MM.1S (cell line): ENCODE data around the gene TJAP1.

Source experiments
- DNase-seq: peaks from one replicate; pipeline ENCODE4 v3.0.0-alpha.2; 2015
- H2AFZ ChIP-seq: fragments of 300-600 bp; sonication (generic); 2 replicates; pipeline ENCODE4 v1.6.0; 2016; ENCODE audit warnings: antibody characterized with exemption, low read length
- H3F3A ChIP-seq: fragments of 300-600 bp; sonication (generic); 2 replicates; pipeline ENCODE4 v1.6.1; 2016; ENCODE audit warnings: mild to moderate bottlenecking, antibody characterized with exemption, low read length, moderate library complexity, mixed read lengths; ENCODE audit not compliant: insufficient read depth
- H3K27ac ChIP-seq: fragments of 300-600 bp; sonication (generic); 2 replicates; pipeline ENCODE4 v1.5.1; 2016; ENCODE audit warnings: mild to moderate bottlenecking, low read length
- H3K27me3 ChIP-seq: fragments of 300-600 bp; sonication (generic); replicated peaks from 2 replicates; pipeline ENCODE4 v1.6.0; 2016; ENCODE audit warnings: low read length; ENCODE audit not compliant: insufficient read depth
- H3K36me3 ChIP-seq: fragments of 300-600 bp; sonication (generic); replicated peaks from 2 replicates; pipeline ENCODE4 v1.6.1; 2016; ENCODE audit warnings: mild to moderate bottlenecking, low read length, mixed read lengths; ENCODE audit not compliant: insufficient read depth
- H3K4me1 ChIP-seq: fragments of 300-600 bp; sonication (generic); 2 replicates; pipeline ENCODE4 v1.6.1; 2016; ENCODE audit warnings: low read length, mixed read lengths
- H3K4me2 ChIP-seq: fragments of 300-600 bp; sonication (generic); 2 replicates; pipeline ENCODE4 v1.6.0; 2016; ENCODE audit warnings: low read depth, low read length
- H3K4me3 ChIP-seq: fragments of 300-600 bp; sonication (generic); 2 replicates; pipeline ENCODE4 v1.5.1; 2016; ENCODE audit warnings: low read length, mixed read lengths
- H3K79me2 ChIP-seq: fragments of 300-600 bp; sonication (generic); 2 replicates; pipeline ENCODE4 v1.6.1; 2016; ENCODE audit warnings: mixed run types, low read length, mixed read lengths
- H3K9ac ChIP-seq: fragments of 300-600 bp; sonication (generic); 2 replicates; pipeline ENCODE4 v1.6.1; 2016; ENCODE audit warnings: low read length, mixed read lengths
- H3K9me2 ChIP-seq: fragments of 300-600 bp; sonication (generic); replicated peaks from 2 replicates; pipeline ENCODE4 v1.6.1; 2016; ENCODE audit warnings: mild to moderate bottlenecking, low read length, mixed read lengths; ENCODE audit not compliant: insufficient read depth
- H3K9me3 ChIP-seq: fragments of 300-600 bp; sonication (generic); replicated peaks from 2 replicates; pipeline ENCODE4 v1.6.1; 2016; ENCODE audit warnings: mild to moderate bottlenecking, low read length, mixed read lengths; ENCODE audit not compliant: insufficient read depth
- H4K20me1 ChIP-seq: fragments of 300-600 bp; sonication (generic); 2 replicates; pipeline ENCODE4 v1.6.1; 2016; ENCODE audit warnings: mild to moderate bottlenecking, low read length, moderate library complexity, mixed read lengths; ENCODE audit not compliant: insufficient read depth
- EZH2 ChIP-seq: fragments of 300-600 bp; sonication (generic); optimal IDR thresholded peaks from 2 replicates; pipeline ENCODE3; 2017; ENCODE audit warnings: low read depth, mild to moderate bottlenecking, antibody characterized with exemption, low read length, mixed read lengths
- EZH2phosphoT487 ChIP-seq: fragments of 300-600 bp; sonication (generic); IDR thresholded peaks from 2 replicates; pipeline ENCODE4 v1.6.1; 2018; ENCODE audit warnings: antibody characterized with exemption, low read length
- TF ChIP-seq, protein P1 (sequence below): fragments of 300-600 bp; sonication (generic); IDR thresholded peaks from 2 replicates; pipeline ENCODE4 v1.5.1; 2016; ENCODE audit warnings: antibody characterized with exemption, low read length, mixed read lengths

Gene TJAP1

GRCh38 chr6:43489277-43490072 lies 12.1 kb downstream of the TJAP1 start:
- Histone ChIP-seq H3K27ac (no peak overlapping the region), H3K4me1 (no peaks in the 10 kb centered on the region), H4K20me1 (no peaks in the 10 kb centered on the region), H3K79me2 (peaks cover 35% of the 10 kb centered on the region), H3K9me3 (no peaks in the 10 kb centered on the region), H3F3A (no peaks in the 10 kb centered on the region), H3K9me2 (no peaks in the 10 kb centered on the region), H3K4me2 (no peak overlapping the region), H3K27me3 (no peaks in the 10 kb centered on the region), H3K9ac (no peak overlapping the region), H3K4me3 (no peak overlapping the region), H2AFZ (no peak overlapping the region), H3K36me3 (no peaks in the 10 kb centered on the region)
- no peak for DNase-seq
- no peak for TF ChIP-seq EZH2phosphoT487
- TF ChIP-seq, protein P1, sequence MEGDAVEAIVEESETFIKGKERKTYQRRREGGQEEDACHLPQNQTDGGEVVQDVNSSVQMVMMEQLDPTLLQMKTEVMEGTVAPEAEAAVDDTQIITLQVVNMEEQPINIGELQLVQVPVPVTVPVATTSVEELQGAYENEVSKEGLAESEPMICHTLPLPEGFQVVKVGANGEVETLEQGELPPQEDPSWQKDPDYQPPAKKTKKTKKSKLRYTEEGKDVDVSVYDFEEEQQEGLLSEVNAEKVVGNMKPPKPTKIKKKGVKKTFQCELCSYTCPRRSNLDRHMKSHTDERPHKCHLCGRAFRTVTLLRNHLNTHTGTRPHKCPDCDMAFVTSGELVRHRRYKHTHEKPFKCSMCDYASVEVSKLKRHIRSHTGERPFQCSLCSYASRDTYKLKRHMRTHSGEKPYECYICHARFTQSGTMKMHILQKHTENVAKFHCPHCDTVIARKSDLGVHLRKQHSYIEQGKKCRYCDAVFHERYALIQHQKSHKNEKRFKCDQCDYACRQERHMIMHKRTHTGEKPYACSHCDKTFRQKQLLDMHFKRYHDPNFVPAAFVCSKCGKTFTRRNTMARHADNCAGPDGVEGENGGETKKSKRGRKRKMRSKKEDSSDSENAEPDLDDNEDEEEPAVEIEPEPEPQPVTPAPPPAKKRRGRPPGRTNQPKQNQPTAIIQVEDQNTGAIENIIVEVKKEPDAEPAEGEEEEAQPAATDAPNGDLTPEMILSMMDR, result no peak
- TF ChIP-seq EZH2, result no peak

- H3K79me2 ChIP-seq, result peaks cover 30% of the 10 kb centered on the region
- no peaks in the 10 kb centered on the region for H3F3A ChIP-seq
- no peak overlapping the region for H3K9ac ChIP-seq
- H4K20me1 ChIP-seq, result no peaks in the 10 kb centered on the region
- no peak for DNase-seq
- H3K4me3 ChIP-seq, result no peak overlapping the region
- no peaks in the 10 kb centered on the region for H3K4me1 ChIP-seq
- H3K36me3 ChIP-seq, result no peaks in the 10 kb centered on the region
- H3K9me3 ChIP-seq, result no peaks in the 10 kb centered on the region
- H3K27me3 ChIP-seq, result no peaks in the 10 kb centered on the region
- TF ChIP-seq EZH2phosphoT487 (no peak), EZH2 (no peak)
- TF ChIP-seq, protein P1, result no peak
- no peak overlapping the region for H3K4me2 ChIP-seq
- H3K27ac ChIP-seq, result no peak overlapping the region
- no peaks in the 10 kb centered on the region for H3K9me2 ChIP-seq
- no peak overlapping the region for H2AFZ ChIP-seq
These were observed 13.2 kb downstream of the TJAP1 start for GRCh38 chr6:43490523-43490939.

DNA sequence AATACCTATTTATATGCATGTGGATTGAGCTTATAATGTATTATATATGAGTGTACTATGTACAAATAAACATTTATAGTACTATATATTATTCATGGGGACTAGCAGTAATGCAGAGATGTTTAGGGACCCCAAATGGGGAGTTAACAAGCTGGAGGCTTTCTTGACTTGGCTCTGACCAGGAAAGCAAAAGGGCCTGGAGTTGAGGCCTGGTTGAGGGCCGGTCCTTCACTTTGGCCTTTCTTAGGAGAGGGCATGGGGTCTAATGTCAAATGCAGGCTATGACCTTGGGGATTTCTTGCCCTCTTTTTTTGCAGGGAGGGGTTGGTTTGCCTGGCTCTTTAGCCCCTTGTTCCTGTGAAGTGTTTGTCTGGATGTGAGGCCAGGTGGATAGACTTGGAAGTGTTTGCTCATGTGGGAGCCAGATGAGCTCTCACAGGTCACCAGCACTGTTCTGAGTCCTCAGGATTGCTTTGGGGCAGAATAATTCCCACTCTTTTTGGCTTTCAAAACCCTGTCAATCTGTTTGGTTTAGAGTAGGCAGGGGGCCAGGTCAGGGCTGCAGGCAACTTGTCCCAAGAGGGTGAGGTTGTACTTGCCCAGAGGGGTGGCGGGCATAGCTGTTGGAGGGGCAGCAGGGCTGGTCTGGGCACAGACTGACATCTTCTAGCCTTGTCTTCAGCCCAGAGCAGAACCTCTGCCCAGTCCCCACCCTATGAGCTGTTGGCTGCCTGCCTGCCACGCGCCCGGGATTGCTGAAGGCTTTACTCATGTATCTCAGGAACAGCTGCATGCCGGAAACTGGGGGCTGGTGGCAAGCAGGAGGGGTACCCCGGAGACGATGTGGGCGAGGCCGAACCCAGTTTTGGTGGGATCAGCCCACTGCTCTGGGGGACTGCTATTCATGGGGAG lies 14.6 kb downstream of the TJAP1 start:
- Histone ChIP-seq H2AFZ (no peak overlapping the region), H3K4me1 (no peaks in the 10 kb centered on the region), H3K27ac (no peak overlapping the region), H3K79me2 (peaks cover 24% of the 10 kb centered on the region), H3K4me2 (no peak overlapping the region), H3K4me3 (no peak overlapping the region), H3K9ac (no peak overlapping the region), H3K9me3 (no peaks in the 10 kb centered on the region), H3K9me2 (no peaks in the 10 kb centered on the region), H3K36me3 (no peaks in the 10 kb centered on the region), H3K27me3 (no peaks in the 10 kb centered on the region), H3F3A (no peaks in the 10 kb centered on the region), H4K20me1 (no peaks in the 10 kb centered on the region)
- TF ChIP-seq EZH2phosphoT487, result no peak
- TF ChIP-seq, protein P1, result no peak
- TF ChIP-seq EZH2, result no peak
- DNase-seq, result no peak
